Endothelial cell of umbilical vein (primary cell): Measurements from ENCODE around the gene CASP10.
A peak's percentile ranks its signal among the peaks of the same experiment; 100 is the strongest.

Experiments used
- CTCF ChIP-seq, 2 donors: IDR thresholded peaks; 1 replicate in 1 of 2; 2 replicates in 1 of 2; pipeline ENCODE4 v1.5.1; 2011; ENCODE audit warnings: low read length in 2 of 2, mild to moderate bottlenecking in 2 of 2, moderate library complexity in 2 of 2, control low read depth in 1 of 2, inconsistent platforms in 1 of 2, low read depth in 1 of 2; ENCODE audit not compliant: insufficient read depth in 1 of 2; ENCODE audit errors: extremely low read depth in 1 of 2
- EZH2 ChIP-seq: IDR thresholded peaks from 2 replicates; pipeline ENCODE4 v1.6.1; 2012; ENCODE audit warnings: borderline replicate concordance, low read depth, mild to moderate bottlenecking, moderate library complexity, low read length, inconsistent platforms; ENCODE audit not compliant: severe bottlenecking
- FOS ChIP-seq: IDR thresholded peaks from 2 replicates; pipeline ENCODE4 v1.6.1; 2011; ENCODE audit warnings: mild to moderate bottlenecking, low read length, moderate library complexity, borderline replicate concordance; ENCODE audit not compliant: insufficient read depth
- JUN ChIP-seq: IDR thresholded peaks from 2 replicates; pipeline ENCODE4 v1.6.1; 2011; ENCODE audit warnings: borderline replicate concordance, low read depth; ENCODE audit not compliant: insufficient read length, insufficient read depth
- POLR2A ChIP-seq: IDR thresholded peaks from 2 replicates; pipeline ENCODE4 v1.6.1; 2012; ENCODE audit warnings: low read depth, mild to moderate bottlenecking, control low read depth, low read length
- POLR2AphosphoS5 ChIP-seq: IDR thresholded peaks from 2 replicates; pipeline ENCODE4 v1.6.1; 2012; ENCODE audit warnings: low read depth, mild to moderate bottlenecking, control low read depth, low read length, moderate library complexity; ENCODE audit not compliant: insufficient read depth
- TF ChIP-seq, protein P1 (sequence below): IDR thresholded peaks from 2 replicates; pipeline ENCODE4 v1.6.1; 2011; ENCODE audit not compliant: insufficient read depth, insufficient read length

DNA sequence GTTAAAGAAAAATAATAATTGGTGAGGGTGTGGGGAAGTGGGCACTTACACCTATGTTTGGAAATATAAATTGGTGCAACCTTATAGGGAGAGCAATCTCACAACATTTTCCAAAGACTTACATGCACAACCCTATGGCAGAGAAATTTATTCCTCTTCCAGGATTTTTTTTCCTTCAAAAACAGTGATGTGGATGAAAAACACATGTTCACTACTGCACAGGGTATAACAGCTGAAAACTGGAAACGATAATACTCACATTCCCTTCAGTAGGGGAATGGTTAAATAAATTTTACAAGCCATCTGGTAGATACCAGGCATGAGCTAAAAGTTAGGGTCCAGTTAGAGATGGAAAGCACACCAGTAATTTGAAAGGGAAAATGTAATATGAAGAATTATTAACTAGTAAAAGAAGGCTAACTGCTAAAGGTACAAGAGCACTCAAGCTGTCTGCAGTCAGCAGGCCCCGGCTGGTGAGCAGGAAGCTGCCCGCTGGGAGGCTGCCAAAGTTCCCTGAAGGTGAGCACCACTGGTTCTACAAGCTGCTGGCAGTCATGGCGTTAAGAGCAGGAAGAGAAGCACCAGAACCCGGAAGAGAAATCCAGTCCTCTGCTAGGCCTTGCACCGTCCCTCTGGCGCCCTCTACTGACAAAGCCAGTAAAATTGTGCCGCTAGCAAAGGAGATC, 49.0 kb downstream of the CASP10 start:
- TF ChIP-seq POLR2A (peak; percentile 51), POLR2AphosphoS5 (peak; percentile 53), EZH2 (no peak), CTCF (IDR thresholded peaks at IDR 0.05; ENCODE audit: extremely low read depth in 1 of 2, insufficient read depth in 1 of 2, low read depth in 1 of 2, low read length in 2 of 2) (peak; percentile 89 to 92), FOS (no peak), JUN (no peak)
- TF ChIP-seq, protein P1, sequence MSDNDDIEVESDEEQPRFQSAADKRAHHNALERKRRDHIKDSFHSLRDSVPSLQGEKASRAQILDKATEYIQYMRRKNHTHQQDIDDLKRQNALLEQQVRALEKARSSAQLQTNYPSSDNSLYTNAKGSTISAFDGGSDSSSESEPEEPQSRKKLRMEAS: no peak
